Loucy (cell line): ENCODE results near the gene TEX52.

Source experiments
- CTCF ChIP-seq: fragments of 200-600 bp; sonication (generic); conservative IDR thresholded peaks from 2 replicates; pipeline ENCODE4 v1.5.1; 2014; ENCODE audit warnings: mild to moderate bottlenecking, antibody characterized with exemption, low read length
- EZH2phosphoT487 ChIP-seq: fragments of 200-600 bp; IDR thresholded peaks from 2 replicates; pipeline ENCODE4 v1.6.1; 2018; ENCODE audit warnings: antibody characterized with exemption, mild to moderate bottlenecking, moderate library complexity, borderline replicate concordance

GRCh38 chr12:2864198-2864597 lies 7.4 kb upstream of the TEX52 start:
- TF ChIP-seq CTCF (no peak), EZH2phosphoT487 (no peak)
